ENCODE data around the gene GPR158.

The GPR158 gene

GRCh38 chr10:25493122-25493893 lies 318.5 kb downstream of the GPR158 start:
- Mint-ChIP-seq H3K9me3 (no peaks in the 10 kb centered on the region), H3K27me3 (no peaks in the 10 kb centered on the region), H3K36me3 (ENCODE audit: low read depth) (no peaks in the 10 kb centered on the region), H3K4me1 (ENCODE audit: low read depth) (no peaks in the 10 kb centered on the region), H3K4me3 (no peak overlapping the region), H3K27ac (no peak overlapping the region)
- intact Hi-C loops (cut with micrococcal nuclease) = no loop called here

- no peaks in the 10 kb centered on the region for H3K36me3 Mint-ChIP-seq (ENCODE audit: low read depth)
- H3K27ac Mint-ChIP-seq = no peak overlapping the region
- intact Hi-C loops (cut with micrococcal nuclease) = no loop called here
- H3K27me3 Mint-ChIP-seq = no peaks in the 10 kb centered on the region
- H3K9me3 Mint-ChIP-seq = no peaks in the 10 kb centered on the region
- H3K4me3 Mint-ChIP-seq = no peak overlapping the region
- H3K4me1 Mint-ChIP-seq (ENCODE audit: low read depth) = no peaks in the 10 kb centered on the region
These were observed 322.4 kb downstream of the GPR158 start for GRCh38 chr10:25497246-25497645.

GRCh38 chr10:25498645-25499044 lies 323.8 kb downstream of the GPR158 start:
- intact Hi-C loops (cut with micrococcal nuclease) = no loop called here
- Mint-ChIP-seq H3K27ac (no peak overlapping the region), H3K4me3 (no peak overlapping the region), H3K4me1 (ENCODE audit: low read depth) (no peaks in the 10 kb centered on the region), H3K9me3 (no peaks in the 10 kb centered on the region), H3K36me3 (ENCODE audit: low read depth) (no peaks in the 10 kb centered on the region), H3K27me3 (no peaks in the 10 kb centered on the region)

- intact Hi-C loops (cut with micrococcal nuclease) = no loop called here
- no peaks in the 10 kb centered on the region for H3K27me3 Mint-ChIP-seq
- no peak overlapping the region for H3K27ac Mint-ChIP-seq
- H3K4me1 Mint-ChIP-seq (ENCODE audit: low read depth) = no peaks in the 10 kb centered on the region
- no peaks in the 10 kb centered on the region for H3K9me3 Mint-ChIP-seq
- H3K4me3 Mint-ChIP-seq = no peak overlapping the region
- no peaks in the 10 kb centered on the region for H3K36me3 Mint-ChIP-seq (ENCODE audit: low read depth)
These were observed 327.1 kb downstream of the GPR158 start for GRCh38 chr10:25501912-25502311.

- Mint-ChIP-seq H3K27me3 (no peaks in the 10 kb centered on the region), H3K4me3 (no peak overlapping the region), H3K36me3 (ENCODE audit: low read depth) (no peaks in the 10 kb centered on the region), H3K9me3 (no peaks in the 10 kb centered on the region), H3K27ac (no peak overlapping the region), H3K4me1 (ENCODE audit: low read depth) (no peaks in the 10 kb centered on the region)
- intact Hi-C loops (cut with micrococcal nuclease) = no loop called here
These were observed 327.7 kb downstream of the GPR158 start for GRCh38 chr10:25502453-25502852.

- H3K4me3 Mint-ChIP-seq = no peak overlapping the region
- H3K4me1 Mint-ChIP-seq (ENCODE audit: low read depth) = no peaks in the 10 kb centered on the region
- no peaks in the 10 kb centered on the region for H3K9me3 Mint-ChIP-seq
- no peaks in the 10 kb centered on the region for H3K36me3 Mint-ChIP-seq (ENCODE audit: low read depth)
- H3K27ac Mint-ChIP-seq = no peak overlapping the region
- intact Hi-C loops (cut with micrococcal nuclease) = no loop called here
- no peaks in the 10 kb centered on the region for H3K27me3 Mint-ChIP-seq
These were observed 329.5 kb downstream of the GPR158 start for GRCh38 chr10:25504306-25504705.

GRCh38 chr10:25504838-25505237 lies 330.0 kb downstream of the GPR158 start:
- no peak overlapping the region for H3K4me3 Mint-ChIP-seq
- no peaks in the 10 kb centered on the region for H3K36me3 Mint-ChIP-seq (ENCODE audit: low read depth)
- no peaks in the 10 kb centered on the region for H3K9me3 Mint-ChIP-seq
- H3K27ac Mint-ChIP-seq = no peak overlapping the region
- intact Hi-C loops (cut with micrococcal nuclease) = no loop called here
- no peaks in the 10 kb centered on the region for H3K4me1 Mint-ChIP-seq (ENCODE audit: low read depth)
- H3K27me3 Mint-ChIP-seq = no peaks in the 10 kb centered on the region

GRCh38 chr10:25505466-25505865 lies 330.7 kb downstream of the GPR158 start:
- H3K36me3 Mint-ChIP-seq (ENCODE audit: low read depth) = no peaks in the 10 kb centered on the region
- H3K27me3 Mint-ChIP-seq = no peaks in the 10 kb centered on the region
- intact Hi-C loops (cut with micrococcal nuclease) = no loop called here
- no peaks in the 10 kb centered on the region for H3K9me3 Mint-ChIP-seq
- H3K4me3 Mint-ChIP-seq = no peak overlapping the region
- H3K27ac Mint-ChIP-seq = no peak overlapping the region
- no peaks in the 10 kb centered on the region for H3K4me1 Mint-ChIP-seq (ENCODE audit: low read depth)

GRCh38 chr10:25506821-25507335 lies 332.1 kb downstream of the GPR158 start:
- Mint-ChIP-seq H3K36me3 (ENCODE audit: low read depth) (no peaks in the 10 kb centered on the region), H3K27me3 (no peaks in the 10 kb centered on the region), H3K4me1 (ENCODE audit: low read depth) (no peaks in the 10 kb centered on the region), H3K9me3 (no peaks in the 10 kb centered on the region), H3K4me3 (no peak overlapping the region), H3K27ac (no peak overlapping the region)
- intact Hi-C loops (cut with micrococcal nuclease) = no loop called here

GRCh38 chr10:25508112-25508815 lies 333.5 kb downstream of the GPR158 start:
- Mint-ChIP-seq H3K36me3 (ENCODE audit: low read depth) (no peaks in the 10 kb centered on the region), H3K27me3 (no peaks in the 10 kb centered on the region), H3K27ac (no peak overlapping the region), H3K4me1 (ENCODE audit: low read depth) (no peaks in the 10 kb centered on the region), H3K4me3 (no peak overlapping the region), H3K9me3 (peaks cover 5% of the 10 kb centered on the region)
- intact Hi-C loops (cut with micrococcal nuclease) = no loop called here

- H3K4me1 Mint-ChIP-seq (ENCODE audit: low read depth) = no peaks in the 10 kb centered on the region
- no peak overlapping the region for H3K27ac Mint-ChIP-seq
- H3K27me3 Mint-ChIP-seq = no peaks in the 10 kb centered on the region
- H3K4me3 Mint-ChIP-seq = no peak overlapping the region
- intact Hi-C loops (cut with micrococcal nuclease) = no loop called here
- peaks cover 11% of the 10 kb centered on the region for H3K9me3 Mint-ChIP-seq
- H3K36me3 Mint-ChIP-seq (ENCODE audit: low read depth) = no peaks in the 10 kb centered on the region
These were observed 334.4 kb downstream of the GPR158 start for GRCh38 chr10:25509151-25509550.

GRCh38 chr10:25522294-25522693 lies 347.5 kb downstream of the GPR158 start:
- intact Hi-C loops (cut with micrococcal nuclease) = no loop called here
- Mint-ChIP-seq H3K27ac (no peak overlapping the region), H3K4me3 (no peak overlapping the region)

GRCh38 chr10:25522946-25523608 lies 348.3 kb downstream of the GPR158 start:
- Mint-ChIP-seq H3K4me3 (no peak overlapping the region), H3K36me3 (ENCODE audit: low read depth) (no peaks in the 10 kb centered on the region), H3K4me1 (ENCODE audit: low read depth) (no peaks in the 10 kb centered on the region), H3K27me3 (no peaks in the 10 kb centered on the region), H3K9me3 (peaks cover 33% of the 10 kb centered on the region), H3K27ac (no peak overlapping the region)
- intact Hi-C loops (cut with micrococcal nuclease) = no loop called here

More at GRCh38 chr10:25522294-25522693, 347.5 kb downstream of the GPR158 start:
- H3K27me3 Mint-ChIP-seq = no peaks in the 10 kb centered on the region
- H3K4me1 Mint-ChIP-seq (ENCODE audit: low read depth) = no peaks in the 10 kb centered on the region
- peaks cover 33% of the 10 kb centered on the region for H3K9me3 Mint-ChIP-seq
- H3K36me3 Mint-ChIP-seq (ENCODE audit: low read depth) = no peaks in the 10 kb centered on the region

GRCh38 chr10:25530306-25530705 lies 355.5 kb downstream of the GPR158 start:
- intact Hi-C loops (cut with micrococcal nuclease) = no loop called here
- Mint-ChIP-seq H3K27ac (no peak overlapping the region), H3K27me3 (no peaks in the 10 kb centered on the region), H3K4me3 (no peak overlapping the region), H3K9me3 (peaks cover 5% of the 10 kb centered on the region), H3K36me3 (ENCODE audit: low read depth) (no peaks in the 10 kb centered on the region), H3K4me1 (ENCODE audit: low read depth) (no peaks in the 10 kb centered on the region)
